Ureter (tissue), 1 donor: ENCODE results near the gene IFT74. TPM values are rescaled to one million over a fixed set of nuclear protein-coding genes. Genes with fewer than 3 reads are reported as not detected.

Experiments used
- DNase-seq: peaks from one replicate; pipeline ENCODE4 v3.0.0-alpha.2; 2020; ENCODE audit warnings: low spot score
- total RNA-seq: library from RNA; stranded (reverse); gene quantifications from one replicate; pipeline ENCODE4 v1.2.4, GENCODE V29; 2023
- donor health status: DM: yes; HTN: yes; CAD: no.

IFT74 gene
- total RNA-seq, result 21.7 TPM

GRCh38 chr9:26955921-26956859 is at the start of gene IFT74:
Gene IFT74 (plus strand): TSS chr9:26956412. CDS start chr9:26961968, 5,556 bp downstream.
- peak; percentile 97 for DNase-seq

- no peak for DNase-seq
Observed at GRCh38 chr9:26913138-26913668, 43.0 kb upstream of the IFT74 start.

GRCh38 chr9:26919698-26920097 is 36.5 kb upstream of the IFT74 start:
- no peak for DNase-seq

- no peak for DNase-seq
Observed at GRCh38 chr9:26925609-26926008, 30.6 kb upstream of the IFT74 start.

GRCh38 chr9:26928902-26929495 is 27.2 kb upstream of the IFT74 start:
- DNase-seq, result no peak

GRCh38 chr9:26935847-26936246 is 20.4 kb upstream of the IFT74 start:
- no peak for DNase-seq

- no peak for DNase-seq
Observed at GRCh38 chr9:26937816-26938371, 18.3 kb upstream of the IFT74 start.

GRCh38 chr9:26939955-26940711 is 16.1 kb upstream of the IFT74 start:
- DNase-seq, result no peak

GRCh38 chr9:26940779-26941178 is 15.4 kb upstream of the IFT74 start:
- no peak for DNase-seq

GRCh38 chr9:26945591-26945990 is 10.6 kb upstream of the IFT74 start:
- DNase-seq, result no peak

- peak; percentile 91 for DNase-seq
Observed at GRCh38 chr9:26946753-26947727, 9.2 kb upstream of the IFT74 start, which contains the start of gene PLAA. Gene PLAA (minus strand): TSS chr9:26947242. CDS start chr9:26947045, 197 bp downstream.

GRCh38 chr9:26947736-26948135 is 8.5 kb upstream of the IFT74 start:
- DNase-seq, result no peak

- no peak for DNase-seq
Observed at GRCh38 chr9:26949637-26950069, 6.6 kb upstream of the IFT74 start.

- no peak for DNase-seq
Observed at GRCh38 chr9:26950521-26950920, 5.7 kb upstream of the IFT74 start.

- DNase-seq, result no peak
Observed at GRCh38 chr9:26951794-26952193, 4.4 kb upstream of the IFT74 start.

GRCh38 chr9:26954050-26954508 is 2.1 kb upstream of the IFT74 start:
- DNase-seq, result no peak

GRCh38 chr9:26955222-26955903 is 849 bp upstream of the IFT74 start:
- no peak for DNase-seq

GRCh38 chr9:26956860-26957233 is 635 bp downstream of the IFT74 start:
- DNase-seq, result no peak

GRCh38 chr9:26971721-26972120 is 15.5 kb downstream of the IFT74 start:
- no peak for DNase-seq

GRCh38 chr9:26973989-26974388 is 17.8 kb downstream of the IFT74 start:
- no peak for DNase-seq
